ENCODE measurements around the gene LRRC49.
A peak's percentile ranks its signal among the peaks of the same experiment; 100 is the strongest.
"Not testable (repeated sequence)": the region's sequence is repeated elsewhere in the genome, so short reads cannot be mapped to it uniquely, and the experiment has no call there.

Gene LRRC49

DNA sequence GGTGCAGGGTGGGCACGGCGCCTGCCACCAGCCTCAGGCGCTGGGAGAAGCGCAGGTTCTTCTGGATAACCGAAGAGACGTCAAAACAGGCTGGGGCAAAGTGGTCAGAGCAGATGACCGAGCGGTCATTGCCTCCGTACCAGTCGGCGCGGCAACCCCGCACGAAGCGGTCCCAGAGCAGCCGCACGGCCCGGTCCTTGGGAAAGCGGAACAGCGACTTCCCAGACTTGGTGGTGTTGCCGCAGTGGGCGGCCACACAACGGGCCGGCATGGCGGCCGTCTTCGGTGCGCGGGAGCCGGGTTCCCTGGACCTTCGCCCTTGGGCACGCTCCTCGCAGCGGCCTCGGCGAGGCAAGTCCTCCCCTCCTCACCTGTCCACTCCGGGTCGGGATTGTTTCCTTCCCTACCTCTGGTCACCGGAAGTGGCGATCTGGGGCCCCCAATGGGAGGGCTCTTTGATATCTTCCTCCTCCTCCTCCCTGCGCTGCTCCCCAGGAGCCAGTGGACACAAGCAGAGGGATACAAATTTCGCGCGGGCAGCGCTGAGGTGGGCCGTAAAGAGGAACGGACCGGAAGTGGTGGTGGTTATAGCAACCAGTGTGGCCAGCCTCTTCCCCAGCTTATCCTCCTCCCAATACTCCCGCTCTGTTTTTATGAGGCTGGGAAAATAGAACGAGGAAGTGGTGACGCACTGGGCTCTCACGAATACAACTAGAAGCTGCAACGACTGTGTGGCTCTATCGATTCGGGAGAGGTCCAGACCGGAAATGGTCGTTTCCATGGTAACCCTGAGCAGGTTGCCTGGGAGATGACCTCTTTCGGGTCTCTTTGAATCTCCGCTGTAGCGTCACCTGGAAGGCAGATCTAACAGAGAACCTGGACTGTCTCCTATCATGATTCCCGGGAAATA, at the start of gene LRRC49, which contains the start of gene THAP10:
LRRC49 (plus strand) TSS at position 825 of the 910 bp plus-strand sequence; CDS start at position 894, 69 bp downstream.
THAP10 (minus strand) TSS at position 432 of the 910 bp plus-strand sequence; CDS start at position 271, 161 bp downstream.
- DNase-seq, result peak; percentile 67 to 70

GRCh38 chr15:70845602-70846360, 46.8 kb upstream of the LRRC49 start:
- no peak for DNase-seq

DNA sequence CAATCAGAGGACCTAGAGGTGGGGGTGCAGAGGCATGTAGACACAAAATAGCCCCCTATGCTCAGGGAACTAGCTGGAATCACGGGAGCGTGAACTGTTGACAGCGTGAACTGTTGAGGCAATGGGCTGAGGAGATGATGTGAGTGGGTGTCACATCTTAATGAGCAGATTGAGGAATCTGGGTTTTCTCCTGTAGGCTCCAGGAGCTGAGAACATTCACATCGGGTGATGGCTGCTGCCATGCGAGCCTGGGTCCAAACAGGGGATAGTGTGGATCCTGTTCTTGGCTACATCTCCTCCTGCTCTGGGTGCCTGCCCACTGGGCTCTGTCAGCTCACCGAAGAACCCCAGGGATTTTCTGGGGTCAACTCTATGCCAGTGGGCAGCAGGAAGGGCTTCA, 40.7 kb upstream of the LRRC49 start:
- DNase-seq, result no peak

GRCh38 chr15:70852501-70853317, 39.9 kb upstream of the LRRC49 start:
- no peak for DNase-seq

DNA sequence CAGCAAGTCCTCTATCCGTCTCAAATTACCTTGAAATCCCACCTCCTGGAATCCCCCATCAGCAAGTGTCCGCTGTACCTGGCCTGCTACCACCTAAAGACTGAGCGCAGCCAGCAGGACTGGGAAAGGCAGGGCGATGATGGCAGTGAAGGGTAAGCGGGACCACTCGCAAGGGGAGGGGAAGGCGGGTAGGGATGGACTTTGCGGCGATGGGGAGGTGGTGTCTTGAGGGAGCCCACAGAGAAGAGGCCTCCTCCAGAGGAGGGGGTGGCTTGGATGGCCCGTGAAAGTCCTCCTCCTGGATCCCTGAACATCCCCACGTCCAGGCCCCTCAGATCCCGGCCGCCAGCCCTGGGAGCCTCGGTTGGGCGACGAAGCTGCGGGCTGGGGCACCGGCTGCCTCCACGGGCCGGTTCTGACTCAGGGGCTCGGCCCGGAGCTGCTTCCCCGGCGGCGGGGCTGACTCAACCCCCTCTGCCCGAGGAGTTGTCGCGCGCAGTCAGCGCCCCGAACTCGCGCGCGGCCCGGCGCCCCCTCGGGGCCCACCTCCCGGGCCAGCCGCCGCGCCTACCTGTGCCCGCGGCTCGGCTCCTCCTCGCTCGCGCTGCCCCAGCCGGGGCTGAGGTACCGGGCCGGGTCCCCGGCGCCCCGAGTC, 39.2 kb upstream of the LRRC49 start:
- DNase-seq, result no peak

DNA sequence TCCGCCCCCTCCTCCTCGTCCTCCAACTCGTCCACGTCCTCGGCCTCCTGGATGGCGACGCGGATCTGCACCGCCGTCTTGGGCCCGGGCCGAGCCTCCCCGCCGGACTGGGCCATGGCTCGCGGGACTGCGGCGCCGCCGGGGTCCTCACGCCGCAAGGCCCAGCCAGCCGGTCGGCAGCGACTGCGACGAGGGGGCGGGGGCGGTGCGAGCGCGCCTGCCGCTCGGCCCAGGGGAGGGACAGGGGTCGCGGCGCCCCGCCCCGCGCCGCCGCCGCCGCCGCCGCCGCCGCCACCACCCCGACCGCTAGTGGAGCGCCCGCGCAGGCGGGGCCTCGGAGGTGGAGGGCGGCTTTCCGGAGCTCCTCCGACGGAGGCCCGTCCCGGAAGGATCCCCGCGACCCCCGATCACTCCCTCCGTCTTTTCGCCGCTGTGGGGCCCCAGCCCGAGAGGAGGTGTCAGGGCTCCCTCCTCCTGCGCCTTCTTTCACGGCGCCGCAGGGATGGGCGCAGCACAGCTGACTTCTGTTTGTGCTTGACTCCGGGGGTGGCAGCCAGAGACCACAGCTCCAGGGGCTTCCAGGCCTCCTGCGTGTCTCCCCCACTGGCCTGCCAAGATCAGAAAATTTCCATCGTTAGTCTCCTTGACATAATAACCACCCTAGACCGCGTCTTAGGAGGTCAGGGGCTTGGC, 38.5 kb upstream of the LRRC49 start, which contains the start of gene LARP6:
LARP6 (minus strand) TSS at position 185 of the 693 bp plus-strand sequence; CDS start at position 116, 69 bp downstream.
- no peak for DNase-seq

DNA sequence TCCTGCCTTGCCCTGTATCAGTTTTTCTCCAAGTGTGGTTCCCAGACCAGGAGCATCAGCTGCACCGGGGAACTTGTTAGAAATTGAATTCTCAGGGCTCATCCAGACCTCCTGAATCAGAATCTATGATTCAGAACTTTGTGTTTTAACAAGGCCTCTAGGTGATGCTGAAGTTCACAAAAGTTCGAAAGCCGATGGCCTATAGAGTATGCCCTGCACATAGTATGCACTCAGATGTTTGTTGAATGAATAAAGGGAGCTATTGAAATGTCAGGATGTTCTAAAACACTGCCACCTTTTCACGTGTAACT, 38.0 kb upstream of the LRRC49 start:
- DNase-seq, result no peak

DNA sequence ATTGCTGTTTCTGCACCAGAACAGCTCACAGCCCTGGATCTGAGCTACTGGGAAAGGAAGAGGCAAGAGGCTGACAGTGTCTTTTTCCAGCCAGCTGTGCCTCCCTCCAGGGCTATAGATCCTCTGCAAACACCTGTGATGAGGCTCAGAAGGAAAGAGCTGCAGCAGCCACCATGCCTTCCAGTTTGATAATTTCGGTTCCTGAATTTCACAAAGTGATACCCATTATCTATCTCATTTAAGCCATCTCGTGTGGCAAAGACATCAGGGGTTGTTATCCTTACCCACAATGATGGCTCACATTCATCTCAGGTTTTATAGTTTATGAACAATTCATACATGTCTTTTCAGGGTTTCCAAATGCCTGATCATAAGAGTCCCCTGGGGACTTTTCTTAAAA, 36.9 kb upstream of the LRRC49 start:
- DNase-seq, result no peak

GRCh38 chr15:70856177-70856883, 36.3 kb upstream of the LRRC49 start:
- DNase-seq, result no peak

DNA sequence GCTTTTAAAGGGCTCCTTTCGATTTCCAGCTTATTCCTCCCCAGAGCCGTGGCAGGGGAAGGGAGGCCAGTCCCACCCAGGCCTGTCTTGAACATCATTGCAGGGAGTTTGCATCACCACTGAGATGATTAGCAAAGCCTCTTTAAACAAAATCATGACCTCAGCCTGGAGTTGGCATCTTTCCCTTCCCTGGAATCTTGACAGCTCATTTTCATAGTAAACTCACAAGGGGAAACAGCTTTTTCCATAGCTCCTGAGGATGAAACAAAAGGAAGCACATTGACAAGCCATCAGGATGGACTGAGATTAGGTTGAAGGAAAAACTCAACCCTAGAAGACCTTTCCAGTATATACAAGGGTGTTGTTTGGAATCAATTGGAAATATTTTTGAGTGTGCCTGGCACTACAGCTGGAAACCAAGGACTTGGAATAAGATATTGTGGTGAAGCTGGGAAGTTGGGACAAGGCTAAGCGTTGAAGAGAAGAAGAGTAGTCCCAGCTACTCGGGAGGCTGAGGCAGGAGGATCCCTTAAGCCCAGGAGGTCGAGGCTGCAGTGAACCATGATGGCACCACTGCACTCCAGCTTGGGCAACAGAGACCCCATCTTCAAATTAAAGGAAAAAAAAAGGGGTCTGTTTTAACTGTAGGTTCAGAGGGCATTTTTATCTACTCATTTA, 35.6 kb upstream of the LRRC49 start:
- DNase-seq, result no peak

- DNase-seq, result no peak
These were observed 34.9 kb upstream of the LRRC49 start for GRCh38 chr15:70857562-70858285.

- not testable (repeated sequence) for DNase-seq
These were observed 33.9 kb upstream of the LRRC49 start for GRCh38 chr15:70858614-70859321.

DNA sequence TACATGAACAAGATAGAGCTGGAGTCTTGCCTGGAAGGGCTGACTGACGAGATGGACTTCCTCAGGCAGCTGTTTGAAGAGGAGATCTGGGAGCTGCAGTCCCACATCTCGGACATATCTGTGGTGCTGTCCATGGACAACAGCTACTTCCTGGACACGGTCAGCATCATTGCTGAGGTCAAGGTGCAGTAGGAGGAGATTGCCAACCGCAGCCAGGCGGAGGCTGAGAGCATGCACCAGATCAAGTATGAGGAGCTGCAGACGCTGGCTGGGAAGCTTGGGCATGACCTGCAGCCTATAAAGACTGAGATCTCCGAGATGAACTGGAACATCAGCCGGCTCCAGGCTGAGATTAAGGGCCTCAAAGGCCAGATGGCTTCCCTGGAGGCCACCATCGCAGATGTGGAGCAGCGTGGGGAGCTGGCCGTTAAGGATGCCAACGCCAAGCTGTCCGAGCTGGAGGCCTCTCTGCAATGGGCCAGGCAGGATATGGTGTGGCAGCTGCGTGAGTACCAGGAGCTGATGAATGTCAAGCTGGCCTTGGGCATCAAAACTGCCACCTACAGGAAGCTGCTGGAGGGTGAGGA, 33.2 kb upstream of the LRRC49 start:
- no peak for DNase-seq

DNA sequence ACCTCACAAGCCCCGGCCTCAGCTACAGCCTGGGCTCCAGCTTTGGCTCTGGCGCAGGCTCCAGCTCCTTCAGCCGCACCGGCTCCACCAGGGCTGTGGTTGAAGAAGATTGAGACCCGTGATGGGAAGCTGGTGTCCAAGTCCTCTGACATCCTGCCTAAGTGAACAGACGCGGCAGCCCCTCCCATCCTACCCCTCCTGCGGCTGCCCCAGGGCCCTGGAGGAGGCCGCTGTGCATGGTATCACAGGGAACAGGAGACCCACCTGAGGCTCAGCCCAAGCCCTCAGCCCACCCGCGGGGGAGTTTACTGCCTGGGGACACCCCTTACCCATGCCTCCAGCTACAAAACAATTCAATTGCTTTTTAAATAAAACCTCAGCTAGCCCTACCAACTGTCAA, 32.6 kb upstream of the LRRC49 start:
- no peak for DNase-seq

DNA sequence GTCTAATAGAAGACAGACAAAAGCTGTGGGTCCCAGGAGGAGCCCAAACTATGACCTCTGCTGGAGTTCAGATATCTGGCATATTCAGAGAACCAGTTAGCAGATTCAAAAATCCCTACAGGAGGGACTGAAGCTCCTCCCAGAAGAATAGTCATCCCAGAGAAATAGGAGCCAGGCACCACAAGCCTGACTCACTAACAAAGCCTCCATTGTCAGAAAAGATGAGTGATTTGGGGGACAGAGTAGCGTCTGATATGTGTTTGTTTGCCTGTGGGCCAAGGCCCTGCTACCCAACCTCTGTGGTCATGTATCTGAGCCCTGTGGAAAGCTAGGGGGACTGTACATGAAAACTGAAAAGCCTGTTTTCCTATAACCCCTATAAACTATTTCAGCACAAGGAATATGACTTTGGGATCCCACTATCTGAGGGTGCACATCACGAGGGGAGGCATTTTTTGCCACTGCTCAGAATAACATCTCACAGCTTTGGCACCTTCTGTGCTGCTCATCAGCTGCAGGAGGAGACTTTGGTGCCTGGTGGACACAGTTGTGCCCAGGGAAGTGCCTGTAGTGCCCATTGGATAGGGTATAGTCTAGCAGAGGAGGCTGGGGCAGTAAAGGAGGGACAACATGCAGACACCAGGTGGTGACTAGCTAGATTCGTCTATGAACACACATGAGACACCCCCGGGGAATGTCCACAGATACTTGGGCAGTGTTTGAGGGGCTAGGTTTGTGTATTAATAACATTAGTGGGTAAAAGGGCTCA, 29.0 kb upstream of the LRRC49 start:
- no peak for DNase-seq

DNA sequence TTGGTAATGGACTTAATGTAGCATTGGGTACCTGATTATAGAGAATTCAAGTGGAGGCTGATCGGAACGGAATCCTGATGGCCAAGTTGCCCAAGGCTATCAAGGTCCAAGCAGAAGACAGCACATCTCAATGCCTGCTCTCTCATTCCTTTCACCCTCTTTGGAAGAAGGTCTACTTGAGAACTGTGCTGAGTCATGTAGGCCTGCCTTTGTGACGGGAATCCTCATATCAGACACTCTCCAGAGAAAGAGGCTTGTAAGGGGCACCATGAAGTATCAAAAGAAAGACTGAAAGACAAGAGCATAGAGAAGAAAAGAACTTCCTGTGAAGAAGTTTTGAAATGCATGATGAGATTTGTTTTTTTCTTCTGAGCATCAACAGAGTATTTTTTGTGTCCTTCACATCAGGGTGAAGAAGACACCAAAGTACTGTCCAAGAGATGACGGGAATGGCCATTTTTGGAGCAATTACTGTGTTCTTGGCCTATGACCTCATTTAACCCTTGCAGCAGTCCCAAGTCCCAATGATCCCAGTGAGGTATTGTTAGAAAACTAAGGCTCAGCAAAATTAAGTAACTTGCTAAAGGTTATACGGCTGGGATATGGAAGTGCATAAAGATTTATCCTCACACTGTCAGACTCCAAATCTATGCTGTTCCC, 25.5 kb upstream of the LRRC49 start:
- DNase-seq, result no peak

DNA sequence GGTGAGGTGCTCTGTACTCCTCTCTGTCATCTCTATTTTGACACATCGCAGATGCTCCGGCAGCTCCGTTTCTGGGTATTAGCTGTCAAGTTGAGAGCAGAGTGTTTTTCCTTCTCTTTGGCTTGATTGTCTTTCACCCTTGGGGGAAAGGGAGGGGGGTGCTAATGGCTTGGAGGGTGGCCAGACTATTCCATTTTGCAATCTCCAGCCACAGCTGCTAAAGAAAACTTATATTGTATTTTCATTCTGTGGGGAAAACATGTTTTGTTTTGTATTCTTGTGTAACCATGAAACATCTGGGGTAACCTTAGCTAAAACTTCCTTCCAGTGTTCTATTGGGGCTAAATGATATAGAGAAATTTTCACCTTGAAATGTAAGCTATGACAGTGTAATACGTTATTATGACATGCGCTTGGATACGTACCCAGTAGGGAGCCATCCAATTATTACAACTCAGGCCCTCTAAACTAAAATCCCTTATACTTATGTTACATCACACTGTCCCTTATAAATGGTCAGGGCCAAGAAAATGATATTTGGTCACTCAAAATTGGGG, 24.6 kb upstream of the LRRC49 start:
- DNase-seq, result no peak
